Fibroblast of skin of scalp (primary cell): ENCODE measurements around the gene ELMO2.

Experiments used
- DNase-seq: peaks from one replicate; pipeline ENCODE4 v3.0.0-alpha.2; 2013

Gene ELMO2

DNA sequence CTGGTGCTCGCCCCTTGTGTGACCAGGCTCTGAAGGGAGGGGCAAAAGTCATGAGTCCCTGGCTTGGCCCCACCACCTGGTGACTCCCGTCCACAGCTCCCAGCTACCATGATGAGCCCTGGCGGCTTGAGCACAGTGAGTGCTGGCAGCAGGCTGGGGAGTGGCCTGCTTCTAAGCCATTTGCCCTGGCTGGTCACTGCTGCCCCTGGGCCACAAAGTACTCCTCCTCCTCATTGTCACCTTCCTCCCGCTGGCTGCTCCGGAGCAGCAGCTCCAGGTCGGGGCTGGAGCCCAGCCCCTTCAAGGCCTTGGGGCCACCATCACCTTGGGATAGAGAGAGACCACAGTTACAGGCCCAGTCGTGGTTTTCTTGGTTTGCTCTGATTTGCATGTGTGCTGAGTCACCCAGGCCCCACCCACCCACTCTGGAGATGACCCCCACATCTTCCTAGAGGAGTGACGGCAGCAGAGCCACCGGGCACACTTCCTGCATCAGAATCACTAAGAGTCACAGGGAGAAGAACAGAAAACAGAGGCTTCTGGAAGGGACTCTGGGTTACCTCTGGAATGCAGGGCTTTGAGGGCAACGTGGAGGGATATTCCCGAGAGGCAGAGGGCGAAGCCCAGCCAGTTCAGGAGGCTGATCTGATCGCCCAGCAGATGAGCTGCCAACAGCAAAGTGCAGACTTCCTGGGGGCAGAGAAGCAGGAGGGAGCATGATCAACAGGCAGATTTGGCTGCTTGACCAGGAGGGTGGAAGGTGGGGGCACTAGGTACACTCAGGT is 56.0 kb downstream of the ELMO2 start:
- DNase-seq = peak; percentile 89

DNA sequence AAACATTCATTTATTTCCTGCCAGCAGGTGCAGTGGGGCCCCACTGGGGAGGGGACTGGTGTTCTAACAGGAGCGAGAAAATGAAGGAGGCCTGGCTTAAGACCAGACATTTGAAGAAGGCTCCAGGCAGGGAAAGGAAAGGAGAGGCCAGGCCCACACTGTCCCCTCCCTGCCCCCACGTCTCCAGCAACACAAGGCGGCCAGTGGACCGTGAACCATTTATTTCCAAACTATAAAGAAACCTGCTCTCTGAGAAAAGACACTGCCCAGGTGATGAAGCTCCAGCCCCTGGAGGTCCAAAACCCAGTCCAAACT is 56.7 kb downstream of the ELMO2 start:
- no peak for DNase-seq

DNA sequence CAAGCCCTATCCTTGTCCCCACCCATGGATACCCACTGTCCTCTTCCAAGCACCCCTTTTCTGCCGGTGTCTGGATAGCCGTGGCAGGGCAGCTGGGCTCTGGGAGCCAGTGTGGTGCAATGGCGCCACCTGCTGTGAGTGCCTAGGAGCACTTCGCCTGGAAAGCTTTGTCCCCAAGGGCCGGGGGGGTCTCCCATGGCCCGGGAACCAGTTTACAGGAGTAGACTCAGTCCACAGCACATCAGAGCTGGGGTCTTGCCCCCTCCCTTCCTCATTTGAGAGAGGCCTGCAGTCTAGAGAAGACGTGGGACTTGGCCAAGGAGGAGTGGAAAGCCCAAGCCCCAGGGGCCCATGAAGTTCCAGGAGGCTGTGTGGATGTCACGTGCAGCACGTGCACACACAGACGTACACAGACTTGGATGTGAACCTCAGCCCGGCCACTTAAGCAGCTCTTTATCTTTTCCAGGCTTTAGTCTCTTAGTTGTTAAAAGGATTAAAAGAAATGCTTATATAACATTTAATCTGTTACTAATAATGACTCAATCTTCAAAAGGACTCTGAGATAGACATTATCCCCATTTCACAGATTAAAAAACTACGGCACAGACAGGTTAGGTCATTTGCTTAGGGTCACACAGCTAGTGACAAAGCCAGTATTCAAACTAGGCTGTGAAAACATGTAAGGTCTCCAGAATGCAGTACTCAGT is 57.2 kb downstream of the ELMO2 start:
- peak; percentile 58 for DNase-seq

DNA sequence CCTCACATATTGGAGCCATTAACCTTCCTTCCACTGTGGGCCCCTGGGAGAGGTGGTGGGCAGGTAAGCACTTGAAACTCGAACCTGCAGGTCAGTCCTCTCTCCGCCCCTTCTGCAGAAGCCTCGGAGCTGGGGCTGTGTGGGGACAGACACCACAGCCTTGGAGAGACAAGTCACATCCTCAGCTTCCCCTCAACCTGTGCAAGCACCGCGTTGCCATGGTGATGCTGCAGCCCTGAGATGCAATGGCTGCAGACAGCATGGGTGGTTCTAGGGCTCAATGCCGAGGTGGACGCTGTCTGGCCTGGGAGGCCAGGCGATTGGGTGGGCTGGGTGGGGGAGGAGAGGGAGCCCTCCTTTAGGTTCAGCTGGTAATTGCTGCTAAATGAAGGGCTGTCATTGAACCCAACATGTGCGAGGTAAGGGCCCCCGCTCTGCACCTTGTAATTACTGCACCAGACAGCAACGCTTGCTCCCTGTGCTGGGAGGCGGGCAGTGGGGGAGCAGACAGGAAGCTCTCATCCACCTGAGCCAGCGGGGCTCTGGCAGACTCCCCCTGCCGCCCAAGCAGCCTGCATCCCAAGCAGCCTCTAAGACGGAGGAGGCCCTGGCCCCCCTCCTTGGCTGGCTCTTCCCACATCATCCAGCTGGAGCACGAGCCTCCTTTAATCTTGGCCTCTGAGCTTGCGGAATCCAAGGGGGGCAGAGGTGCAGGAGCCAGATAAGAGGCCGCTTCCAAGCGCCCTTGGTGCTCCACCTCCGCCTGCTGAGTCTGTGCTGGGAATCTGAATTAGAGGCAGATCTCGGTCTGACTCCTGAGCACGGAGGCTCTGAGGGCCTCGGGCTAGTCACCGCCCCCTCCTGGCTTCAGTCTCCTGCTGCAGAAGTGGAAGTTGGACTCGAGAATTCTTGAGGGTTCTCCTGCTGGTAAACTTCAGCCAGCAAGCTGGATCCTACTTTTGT is 58.3 kb downstream of the ELMO2 start:
- DNase-seq = peak; percentile 44

DNA sequence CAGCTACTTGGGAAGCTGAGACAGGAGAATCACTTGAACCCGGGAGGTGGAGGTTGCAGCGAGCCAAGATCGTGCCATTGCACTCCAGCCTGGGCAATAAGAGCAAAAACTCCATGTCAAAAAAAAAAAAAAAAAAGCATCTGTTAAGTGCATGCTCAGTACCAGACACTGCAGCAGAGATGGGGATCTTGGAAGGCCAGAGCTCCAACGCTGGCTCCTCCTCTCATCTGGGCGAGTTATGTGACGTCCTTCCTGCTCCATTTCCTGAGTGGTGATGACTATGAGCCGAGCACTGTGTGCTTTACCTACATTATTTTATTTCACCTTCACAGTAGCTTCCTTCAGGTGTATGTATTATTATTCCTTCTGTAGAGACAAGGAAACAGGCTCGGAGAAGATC is 59.6 kb downstream of the ELMO2 start:
- DNase-seq = no peak

DNA sequence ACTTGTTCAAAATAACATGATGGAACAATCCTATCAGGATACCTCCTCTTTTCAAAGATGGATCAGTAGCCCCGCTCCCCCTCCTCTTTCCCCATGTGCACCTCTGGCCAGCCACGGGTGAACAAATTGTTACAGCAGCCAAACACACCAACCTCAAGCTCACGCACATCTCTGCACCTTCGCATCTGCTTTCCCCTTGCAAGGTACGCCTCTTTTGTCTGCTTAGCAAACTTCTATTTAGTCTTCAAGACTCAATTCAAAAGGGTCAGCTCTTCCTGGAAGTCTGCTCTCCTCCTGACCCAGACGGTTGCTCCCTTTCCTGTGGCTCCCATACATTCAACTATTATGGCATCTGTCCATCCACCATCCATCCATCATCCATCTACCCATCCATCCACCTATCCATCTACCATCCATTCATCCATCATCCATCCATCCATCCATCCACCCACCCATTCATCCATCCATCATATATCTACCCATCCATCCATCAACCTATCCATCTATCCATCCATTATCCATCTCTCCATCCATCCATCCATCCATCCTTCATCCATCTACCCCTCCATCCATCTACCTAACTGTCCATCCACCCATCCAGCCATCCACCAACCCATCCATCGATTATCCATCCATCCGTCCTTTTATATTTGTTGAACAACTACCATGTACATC is 61.8 kb downstream of the ELMO2 start:
- DNase-seq = no peak

DNA sequence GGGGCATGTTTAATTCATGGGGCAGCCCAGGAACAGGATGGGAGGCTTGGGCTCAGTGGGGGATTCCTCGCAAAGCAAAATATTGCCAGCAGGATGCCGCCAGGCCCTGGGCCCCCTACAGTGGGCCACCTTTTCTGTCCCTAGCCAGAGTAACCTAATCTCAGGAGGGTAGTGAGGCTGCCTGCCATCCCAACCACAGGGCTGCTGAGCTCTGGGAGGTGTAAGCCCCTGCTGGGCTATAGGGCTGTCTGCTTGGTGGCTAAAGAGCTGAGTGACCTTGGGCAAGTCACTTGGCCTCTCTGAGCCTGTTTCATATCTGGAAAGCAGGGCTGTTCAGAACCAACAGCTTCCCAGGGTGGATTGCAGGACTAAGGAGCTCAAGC is 62.4 kb downstream of the ELMO2 start:
- DNase-seq = no peak

DNA sequence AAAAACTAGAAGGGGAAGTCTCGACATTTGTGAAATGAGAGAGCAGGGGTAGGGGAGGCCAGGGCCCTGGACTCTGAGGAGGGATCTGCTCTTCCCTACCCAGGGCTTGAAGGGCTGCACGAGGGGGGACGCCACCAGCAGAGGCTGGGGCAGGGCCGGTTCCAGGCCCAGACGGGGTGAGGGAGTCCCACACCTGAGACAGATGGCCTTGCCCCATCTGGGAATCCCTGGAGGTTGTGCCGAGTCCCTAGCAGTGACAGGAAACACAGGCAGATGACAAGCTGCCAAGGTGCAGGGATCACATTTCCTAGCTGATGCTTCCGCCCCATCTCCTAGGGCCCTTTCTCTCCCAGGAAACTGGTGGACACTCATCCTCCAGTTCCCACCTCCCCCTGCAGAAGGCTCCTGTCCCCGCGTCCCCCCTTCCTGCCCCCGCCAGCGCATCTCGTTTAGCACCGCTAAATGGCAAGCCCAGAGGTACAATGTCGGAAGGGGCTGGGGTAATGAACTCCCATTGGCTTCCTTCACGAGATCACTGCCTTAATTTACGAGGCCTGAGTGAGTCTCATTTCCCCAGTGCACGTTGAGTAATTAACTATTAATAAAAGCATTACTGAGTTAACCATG is 63.0 kb downstream of the ELMO2 start:
- DNase-seq = no peak

DNA sequence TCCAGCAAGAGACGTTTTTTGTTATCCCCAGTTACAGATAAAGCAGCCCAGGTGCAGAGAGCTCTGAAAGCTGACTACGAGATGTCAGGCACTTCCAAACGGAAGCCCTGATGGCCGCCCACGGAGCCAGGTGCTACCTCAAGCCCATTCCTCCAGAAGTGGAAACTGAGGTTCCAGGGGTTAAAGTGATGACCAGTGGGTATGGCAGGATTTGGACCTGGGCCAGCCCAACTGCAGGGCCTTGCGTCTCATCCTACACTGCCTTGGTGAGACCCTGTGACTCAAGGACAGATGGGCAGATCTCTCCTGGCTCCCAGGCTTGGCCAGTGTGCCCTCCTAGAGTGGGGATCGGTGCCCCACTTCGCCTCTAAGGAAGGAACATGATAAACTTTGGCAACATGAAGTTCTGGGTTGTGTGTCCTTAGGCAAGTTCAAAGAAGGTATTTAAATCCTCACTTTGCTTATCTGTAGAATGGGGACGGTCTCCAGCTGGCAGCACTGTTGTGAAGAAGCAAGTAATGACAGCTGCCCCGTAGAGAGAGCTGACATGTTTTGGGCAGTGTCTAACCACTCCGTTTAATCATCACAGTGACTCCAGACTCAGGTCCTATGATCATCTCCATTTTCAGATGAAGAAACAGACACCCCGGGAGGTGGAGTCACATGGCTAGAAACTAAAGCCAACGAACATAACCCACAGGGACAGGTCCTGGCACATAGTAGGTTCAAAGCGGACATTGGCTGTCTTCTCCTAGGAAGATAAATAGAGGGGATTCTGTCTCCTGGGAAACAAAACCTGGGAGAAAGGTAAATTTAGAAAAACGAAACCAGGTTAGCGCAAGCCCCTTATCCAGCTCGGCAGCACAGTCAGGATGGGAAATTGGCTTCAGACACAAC is 63.7 kb downstream of the ELMO2 start:
- DNase-seq = no peak

DNA sequence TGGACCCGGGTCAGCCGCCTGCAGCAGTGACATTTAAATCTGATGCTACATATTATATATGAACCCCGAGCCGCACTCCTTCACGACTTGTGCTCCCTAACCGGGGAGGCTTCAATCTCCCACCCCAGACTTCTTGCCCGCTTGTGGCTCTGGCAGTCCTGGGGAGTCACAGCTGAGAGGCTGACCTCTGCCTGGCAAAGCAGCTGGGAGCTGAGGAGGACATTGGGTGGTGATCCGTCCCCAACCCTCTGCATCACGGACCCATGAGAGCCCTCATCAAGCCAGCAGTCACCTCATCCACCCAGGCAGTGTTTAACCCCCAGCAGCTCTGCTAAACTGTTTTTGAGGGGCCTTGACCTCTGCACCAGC is 64.4 kb downstream of the ELMO2 start:
- DNase-seq = no peak

DNA sequence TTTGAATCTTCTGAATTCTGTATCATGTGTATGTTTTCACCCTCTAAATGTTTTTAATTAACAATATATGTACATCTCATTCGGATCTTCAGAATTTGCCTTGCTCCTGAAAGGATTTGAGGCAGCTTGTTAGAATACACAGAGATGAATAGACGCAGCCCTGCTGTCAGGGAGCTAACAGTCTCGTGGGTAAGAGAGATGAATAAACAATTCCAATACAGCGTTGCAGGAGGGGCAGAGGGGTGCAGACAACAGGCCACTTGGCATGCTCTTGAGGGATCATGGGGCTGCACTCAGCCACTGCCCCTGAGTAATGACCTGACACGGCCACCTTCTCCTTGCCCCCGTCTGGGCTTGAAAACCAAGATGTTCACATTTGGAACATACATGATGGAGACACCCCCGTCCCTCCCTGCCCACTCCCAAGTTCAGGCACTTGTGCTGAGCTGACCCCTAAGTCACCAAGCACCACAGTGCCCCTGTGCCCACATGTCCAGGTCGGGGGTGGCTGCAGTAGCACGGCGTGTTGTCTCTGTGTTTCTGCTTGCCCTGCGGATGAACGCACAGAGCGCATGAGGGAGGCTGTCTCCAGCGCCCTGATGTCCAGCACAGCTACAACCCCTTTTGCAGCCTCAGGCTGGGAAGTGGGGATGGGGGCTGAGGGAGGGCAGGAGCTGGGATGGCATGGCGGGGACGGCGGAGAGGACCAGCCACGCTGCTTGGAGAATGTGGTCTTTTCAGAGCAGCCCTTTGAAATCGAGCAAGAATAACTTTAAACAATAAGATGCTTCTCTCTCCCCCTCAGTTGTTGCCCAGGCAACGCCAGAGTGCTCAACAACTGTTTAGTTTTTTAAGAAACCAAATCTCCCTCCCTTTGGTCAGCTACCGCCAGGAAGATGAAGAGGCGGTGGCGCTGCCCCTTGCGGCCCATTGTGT is 65.1 kb downstream of the ELMO2 start:
- no peak for DNase-seq

DNA sequence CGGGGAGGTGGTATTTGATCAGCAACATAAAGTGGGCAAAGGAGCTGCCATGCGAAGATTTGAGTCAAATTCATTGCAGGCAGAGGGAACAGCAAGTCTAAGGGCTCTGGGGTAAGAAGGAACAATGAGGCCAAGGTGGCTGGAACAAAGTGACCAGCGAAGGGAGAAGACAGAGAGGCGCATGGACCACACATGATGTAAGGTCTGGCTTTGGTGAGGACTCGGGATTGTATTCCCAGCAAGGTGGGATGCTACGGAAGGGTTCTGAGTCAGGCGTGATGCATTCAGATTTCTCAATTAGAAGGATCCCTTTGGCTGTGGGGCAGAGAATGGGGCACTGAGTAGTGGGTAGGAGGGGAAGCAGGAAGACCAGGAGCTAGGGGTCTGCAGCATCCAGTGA is 67.4 kb downstream of the ELMO2 start:
- no peak for DNase-seq

DNA sequence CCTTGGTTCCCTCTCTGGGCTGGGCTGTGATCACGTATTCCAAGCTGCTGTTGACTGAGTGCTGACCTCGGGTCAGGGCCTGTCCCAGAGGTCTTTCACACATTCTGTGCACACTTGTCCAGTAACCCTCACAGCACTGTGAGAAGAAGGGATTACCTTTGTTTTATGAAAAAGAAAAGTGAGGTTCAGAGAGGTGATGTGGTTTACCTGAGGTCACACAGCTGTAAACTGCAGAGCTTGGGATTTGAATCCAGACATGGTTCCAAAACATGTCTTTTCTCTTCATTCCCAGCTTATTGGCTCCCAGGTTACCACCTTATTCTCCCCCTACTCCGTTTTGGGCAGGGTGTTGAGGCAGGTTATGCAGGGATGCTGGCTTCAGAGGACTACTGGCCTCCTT is 69.7 kb downstream of the ELMO2 start:
- DNase-seq = no peak

DNA sequence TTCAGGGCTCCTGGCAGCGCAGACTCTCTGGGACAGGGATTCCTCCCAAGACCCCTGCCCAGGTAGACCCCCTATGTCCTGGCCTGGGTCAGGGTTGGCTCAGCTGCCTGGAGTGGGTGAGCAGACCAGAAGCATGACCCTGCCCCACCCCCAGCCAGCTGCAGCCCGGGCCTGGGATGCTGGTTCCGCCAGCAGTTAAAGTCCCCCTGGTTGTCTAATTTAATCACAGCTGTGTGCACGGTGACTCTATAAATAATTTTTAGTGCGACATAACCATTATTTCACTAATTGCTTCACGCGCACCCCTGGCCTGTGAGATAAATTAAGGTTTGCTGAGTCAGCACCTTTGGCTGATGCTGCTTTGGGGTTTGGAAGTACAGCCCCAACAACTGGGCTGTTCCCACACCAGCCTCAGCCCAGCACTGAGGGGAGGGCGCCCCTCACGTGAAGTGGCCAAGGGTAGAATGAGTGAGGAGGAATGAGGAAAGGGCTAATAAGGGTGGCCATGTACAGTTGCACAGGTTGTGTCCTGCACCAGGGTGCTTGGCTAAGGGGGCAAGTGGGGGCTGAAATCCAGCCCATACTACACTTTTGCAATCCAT is 72.0 kb downstream of the ELMO2 start:
- no peak for DNase-seq

DNA sequence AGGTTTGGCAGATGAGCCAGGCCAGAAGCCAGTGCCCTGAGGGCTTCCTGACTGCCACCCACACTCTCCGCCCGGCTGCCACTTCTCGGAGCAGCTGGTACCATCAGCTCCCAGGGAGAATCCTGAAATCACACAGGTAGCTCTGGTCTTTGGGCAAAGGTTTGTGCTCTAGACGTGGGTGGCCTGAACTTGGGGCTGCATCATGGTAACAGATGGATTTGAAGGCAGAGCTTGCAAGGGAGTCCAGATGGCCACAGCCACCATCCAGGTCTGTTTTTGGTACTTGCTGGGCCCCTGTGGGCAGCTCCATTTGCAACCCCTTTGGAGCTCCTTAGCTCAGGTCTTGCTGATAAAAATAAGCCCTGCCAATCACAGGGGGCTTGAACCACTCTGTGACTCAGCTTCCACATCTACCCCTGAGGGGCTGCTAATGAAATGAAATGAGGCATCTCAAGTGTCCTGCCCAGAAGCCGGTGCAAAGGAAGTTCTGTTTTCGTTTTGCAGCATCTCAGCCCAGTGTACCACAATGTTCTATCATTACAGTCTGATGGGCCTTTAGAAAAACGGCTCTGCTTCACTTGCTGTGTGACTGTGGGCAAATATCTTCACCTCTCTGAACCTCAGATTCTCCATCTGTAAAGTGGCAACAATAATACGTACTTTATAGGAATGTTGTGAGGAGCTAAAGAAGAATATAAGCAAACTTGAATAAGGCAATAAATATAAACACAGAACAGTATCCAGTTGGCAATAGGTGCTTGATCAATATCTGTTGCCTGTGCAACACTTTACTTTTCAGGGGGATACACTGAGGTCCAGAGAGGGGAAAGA is 73.0 kb downstream of the ELMO2 start:
- DNase-seq = no peak

DNA sequence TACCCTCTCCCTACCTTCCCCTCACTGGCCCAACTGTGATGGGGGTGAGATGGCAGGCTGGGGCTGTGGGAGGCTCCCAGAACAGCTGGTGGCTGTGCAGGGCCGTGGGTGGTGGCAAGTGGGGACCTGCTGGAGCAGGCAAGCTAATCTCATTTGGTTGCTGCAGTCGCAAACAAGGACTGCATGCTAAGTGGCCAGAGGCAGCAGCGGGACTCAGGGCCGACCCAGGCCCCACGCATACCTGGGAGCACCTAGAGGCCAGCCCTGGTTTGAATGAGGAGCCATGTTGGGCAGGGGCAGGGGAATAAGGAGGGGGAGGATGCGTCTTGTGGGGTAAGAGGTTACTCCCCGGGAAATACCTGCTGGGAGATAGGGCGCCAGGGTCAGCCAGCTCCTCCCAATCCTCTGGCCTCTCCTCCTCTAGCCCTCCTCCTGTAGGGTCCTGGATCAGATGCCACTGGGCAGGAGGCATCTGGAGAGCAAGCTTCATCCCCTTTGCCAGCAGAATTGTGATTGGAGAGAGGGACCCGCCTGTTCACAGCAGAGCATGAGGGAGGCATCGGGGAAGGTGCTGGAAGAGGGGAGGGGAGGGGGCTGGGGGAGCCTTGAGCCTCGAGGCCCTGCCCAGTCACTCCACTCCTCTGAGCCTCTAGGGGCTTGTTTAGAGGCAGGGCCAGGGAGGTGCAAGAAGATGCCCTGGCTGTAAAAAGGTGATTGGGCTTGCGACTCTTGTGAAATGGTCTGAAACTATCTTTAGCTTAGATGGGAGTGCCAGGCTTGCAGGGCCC is 73.8 kb downstream of the ELMO2 start:
- no peak for DNase-seq

DNA sequence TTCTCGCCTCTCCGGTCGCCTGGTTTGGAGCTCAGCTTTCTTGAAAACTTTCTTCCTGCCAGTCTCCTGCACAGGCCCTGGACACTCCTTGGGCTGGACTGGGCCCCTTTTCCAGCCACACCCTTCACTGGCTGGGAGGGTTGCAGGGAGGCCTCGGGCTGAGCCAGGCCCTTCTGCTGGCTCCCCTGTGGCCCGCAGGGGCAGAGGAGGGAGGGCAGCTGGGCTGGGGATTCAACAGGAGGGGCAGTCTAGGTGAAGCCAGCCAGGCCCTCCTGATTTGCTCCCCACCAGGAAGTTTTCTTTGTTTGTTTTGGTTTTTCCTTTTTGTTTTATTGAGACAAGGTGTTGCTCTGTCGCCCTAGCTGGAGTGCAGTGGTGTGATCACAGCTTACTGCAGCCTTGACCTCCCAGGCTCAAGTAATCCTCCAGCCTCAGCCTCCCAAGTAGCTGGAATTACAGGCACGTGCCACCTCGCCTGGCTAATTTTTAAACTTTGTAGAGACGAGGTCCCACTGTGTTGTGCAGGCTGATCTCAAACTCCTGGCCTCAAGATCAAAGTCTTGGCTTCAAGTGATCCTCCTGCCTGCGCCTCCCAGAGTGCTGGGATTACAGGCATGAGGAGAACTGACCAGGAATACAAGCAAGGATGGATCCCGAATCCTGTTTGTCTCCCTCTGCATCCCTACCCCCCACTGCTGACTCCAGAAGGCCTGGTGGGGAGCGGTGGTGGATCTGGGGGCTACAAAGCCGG is 74.6 kb downstream of the ELMO2 start:
- DNase-seq = no peak
